Measurements from ENCODE around the gene EBF3.

EBF3 gene

GRCh38 chr10:129942936-129943715 lies 20.9 kb downstream of the EBF3 start:
- no peak for DNase-seq

- no peak for DNase-seq
Observed at GRCh38 chr10:129942391-129942790, 21.7 kb downstream of the EBF3 start.

GRCh38 chr10:129942019-129942277 lies 22.1 kb downstream of the EBF3 start:
- DNase-seq = no peak

GRCh38 chr10:129941199-129942018 lies 22.7 kb downstream of the EBF3 start:
- DNase-seq = no peak

GRCh38 chr10:129940617-129941198 lies 23.4 kb downstream of the EBF3 start:
- DNase-seq = no peak

- no peak for DNase-seq
Observed at GRCh38 chr10:129939416-129940275, 24.4 kb downstream of the EBF3 start.

- DNase-seq = no peak
Observed at GRCh38 chr10:129938460-129938859, 25.6 kb downstream of the EBF3 start.

GRCh38 chr10:129937351-129937751 lies 26.7 kb downstream of the EBF3 start:
- no peak for DNase-seq

- DNase-seq = no peak
Observed at GRCh38 chr10:129936923-129937300, 27.2 kb downstream of the EBF3 start.

- no peak for DNase-seq
Observed at GRCh38 chr10:129936266-129936922, 27.7 kb downstream of the EBF3 start.

- no peak for DNase-seq
Observed at GRCh38 chr10:129935867-129936152, 28.3 kb downstream of the EBF3 start.

- no peak for DNase-seq
Observed at GRCh38 chr10:129935102-129935866, 28.8 kb downstream of the EBF3 start.

GRCh38 chr10:129934196-129934925 lies 29.7 kb downstream of the EBF3 start:
- no peak for DNase-seq

GRCh38 chr10:129933456-129934092 lies 30.5 kb downstream of the EBF3 start:
- no peak for DNase-seq

GRCh38 chr10:129932751-129933433 lies 31.2 kb downstream of the EBF3 start:
- no peak for DNase-seq

GRCh38 chr10:129932182-129932581 lies 31.9 kb downstream of the EBF3 start:
- no peak for DNase-seq

- no peak for DNase-seq
Observed at GRCh38 chr10:129929343-129930292, 34.5 kb downstream of the EBF3 start.

GRCh38 chr10:129927351-129928120 lies 36.5 kb downstream of the EBF3 start:
- DNase-seq = no peak
